DMS 273 (cell line): ENCODE data around the gene NOTCH4.
"Not testable (repeated sequence)": the region's sequence is repeated elsewhere in the genome, so short reads cannot be mapped to it uniquely, and the experiment has no call there.

Experiments
- DNase-seq: peaks from one replicate; lab custom pipeline; 2025; ENCODE audit not compliant: unreplicated experiment; lab: John Stamatoyannopoulos, UW

NOTCH4 gene

DNA sequence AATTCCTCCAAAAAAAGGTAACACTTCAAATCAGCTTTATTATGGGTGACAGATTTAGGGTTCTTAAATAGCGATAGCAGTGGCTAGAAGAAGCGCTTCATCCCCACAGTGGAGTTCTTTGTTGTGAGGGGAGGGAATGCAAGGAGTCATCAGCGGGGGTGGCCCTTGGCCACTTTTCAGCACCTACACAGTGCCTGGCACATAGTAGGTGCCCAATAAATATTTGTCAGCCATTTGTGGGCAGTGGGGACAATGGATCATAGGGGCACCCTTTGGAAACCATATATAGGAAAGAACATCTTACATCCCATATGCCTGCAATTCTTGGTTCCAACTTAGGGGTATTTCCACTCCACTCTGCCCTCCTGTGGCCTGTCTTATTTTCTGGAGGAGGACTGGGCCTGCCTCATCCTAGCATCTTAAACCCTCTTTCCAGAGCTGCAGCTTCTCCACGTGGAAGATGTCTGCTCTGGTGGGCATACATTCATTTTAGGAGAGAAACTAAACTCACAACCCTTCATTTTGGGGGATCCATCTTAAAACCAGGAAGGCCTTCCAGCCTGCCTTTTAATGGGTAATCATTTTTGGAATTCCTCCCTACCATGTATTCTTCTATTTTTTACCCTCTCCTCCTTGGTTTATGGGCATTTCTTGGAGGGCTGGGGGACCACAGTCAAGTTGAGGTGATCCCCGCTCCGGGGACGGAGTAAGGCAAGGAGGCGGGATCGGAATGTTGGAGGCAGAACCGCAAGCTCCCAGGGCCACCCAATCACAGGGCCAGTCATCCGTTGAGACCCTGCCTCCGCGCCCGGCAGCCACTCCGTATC lies 28.8 kb downstream of the NOTCH4 start:
- peak; percentile 75 for DNase-seq

- no peak for DNase-seq
Measured at GRCh38 chr6:32194388-32194787, 29.5 kb downstream of the NOTCH4 start.

DNA sequence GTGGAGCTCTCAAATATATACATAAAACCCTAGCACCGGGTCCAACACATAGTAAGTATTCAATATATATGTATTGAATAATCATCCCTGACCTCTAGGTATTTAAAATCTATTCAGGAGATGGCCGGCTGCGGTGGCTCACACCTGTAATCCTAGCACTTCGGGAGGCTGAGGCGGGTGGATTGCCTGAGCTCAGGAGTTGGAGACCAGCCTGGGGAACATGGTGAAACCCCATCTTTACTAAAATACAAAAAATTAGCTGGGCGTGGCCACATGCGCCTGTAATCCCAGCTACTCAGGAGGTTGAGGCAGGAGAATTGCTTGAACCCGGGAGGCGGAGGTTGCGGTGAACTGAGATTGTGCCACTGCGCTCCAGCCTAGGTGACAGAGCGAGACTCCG lies 30.8 kb downstream of the NOTCH4 start:
- DNase-seq, result not testable (repeated sequence)

GRCh38 chr6:32192608-32193039 lies 31.2 kb downstream of the NOTCH4 start, which contains the start of gene GPSM3:
TSS of gene GPSM3 (minus strand) at chr6:32192643. CDS start at chr6:32192513, 130 bp downstream.
- DNase-seq, result no peak

- no peak for DNase-seq
Measured at GRCh38 chr6:32191696-32192607, 31.9 kb downstream of the NOTCH4 start.

- DNase-seq, result no peak
Measured at GRCh38 chr6:32190911-32191677, 32.8 kb downstream of the NOTCH4 start.

DNA sequence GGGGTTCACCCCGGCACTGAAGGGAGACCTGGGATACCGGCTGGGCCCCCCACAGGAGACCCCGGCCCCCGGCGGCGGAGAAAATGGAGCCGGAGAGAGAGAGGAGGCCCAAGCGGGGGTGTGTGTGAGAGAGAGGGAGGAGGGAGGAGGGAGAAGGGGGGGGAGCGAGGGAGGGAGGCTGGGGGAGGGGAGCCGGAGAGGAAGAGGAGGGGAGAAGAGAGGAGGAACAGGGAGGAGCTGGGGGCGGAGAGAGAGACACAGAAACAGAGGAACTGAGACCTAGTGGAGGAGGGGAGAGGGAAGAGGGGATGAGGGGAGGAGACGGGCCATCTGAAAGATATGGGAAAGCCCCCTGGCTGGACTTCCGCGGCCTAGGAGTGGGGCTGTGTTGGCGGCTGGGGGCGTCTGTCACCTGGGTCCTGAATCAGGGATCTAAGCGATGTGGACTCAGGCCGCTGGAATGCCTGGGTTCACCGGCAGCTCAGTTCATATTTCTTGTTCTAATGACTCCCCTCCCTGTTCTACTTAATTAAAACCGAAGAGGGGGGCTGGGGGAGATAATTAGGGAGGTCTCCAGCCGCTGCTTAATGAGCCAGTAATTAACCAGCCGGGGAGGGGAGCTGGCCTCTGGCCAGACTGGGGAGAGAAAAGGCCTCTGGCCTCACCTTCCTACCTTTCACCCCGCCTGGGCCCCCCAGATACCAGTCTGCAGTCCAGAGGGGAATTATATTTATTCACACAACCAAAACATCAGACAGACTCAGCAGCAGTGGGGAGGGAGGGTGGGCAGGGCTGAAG lies 33.6 kb downstream of the NOTCH4 start, which contains the start of gene PBX2:
PBX2 (minus strand) TSS at position 149 of the 798 bp plus-strand sequence. CDS start 287 bp downstream, outside the sequence.
- DNase-seq, result peak; percentile 90

DNA sequence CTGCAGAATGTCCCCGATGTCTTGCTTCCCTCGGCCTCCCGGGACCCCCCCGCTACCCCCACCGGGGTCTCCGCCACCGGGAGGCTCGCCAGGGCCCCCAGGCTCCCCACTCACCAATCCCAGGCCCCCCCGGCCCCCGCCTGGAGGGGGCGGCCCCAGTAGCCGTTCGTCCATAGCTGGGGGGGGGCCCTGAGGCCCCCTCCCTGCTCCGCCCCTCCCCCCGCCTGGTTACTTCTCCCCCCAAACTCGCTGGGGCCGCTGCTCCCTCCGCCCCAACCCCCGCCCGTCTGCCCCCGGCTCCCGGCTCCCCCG lies 34.2 kb downstream of the NOTCH4 start:
- DNase-seq, result no peak

- DNase-seq, result no peak
Measured at GRCh38 chr6:32189069-32189741, 34.7 kb downstream of the NOTCH4 start.

GRCh38 chr6:32188381-32189068 lies 35.3 kb downstream of the NOTCH4 start:
- no peak for DNase-seq

DNA sequence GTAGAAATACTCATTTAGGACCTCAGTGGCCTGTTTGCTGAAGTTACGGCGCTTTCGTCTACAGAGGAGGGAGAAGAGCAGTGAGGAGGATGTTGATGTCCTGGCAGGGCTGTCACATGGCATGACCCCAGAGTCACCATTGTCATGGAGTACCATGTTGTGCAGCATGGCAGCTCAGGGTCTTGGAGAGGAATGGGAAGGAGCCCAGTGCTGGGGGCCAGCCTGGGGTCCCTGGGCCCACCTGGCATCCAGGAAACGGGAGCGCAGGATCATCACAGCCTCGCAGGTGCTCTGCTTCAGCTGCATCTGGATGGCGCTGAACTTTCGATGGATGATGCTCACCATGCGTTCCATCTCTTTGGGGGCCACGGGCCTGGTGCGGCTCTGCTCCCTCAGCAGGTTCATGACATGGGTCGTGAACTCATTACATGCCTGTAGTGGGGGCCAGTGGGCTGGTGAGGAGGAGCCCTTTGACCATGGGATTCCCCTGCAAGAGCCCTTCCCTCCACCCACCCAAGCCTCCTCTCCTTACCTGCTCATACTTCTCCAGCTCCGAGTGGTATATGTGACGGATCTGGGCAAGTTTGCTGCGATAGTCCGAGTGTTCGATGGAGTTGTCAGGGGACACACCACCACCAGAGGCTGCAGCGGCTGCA lies 36.0 kb downstream of the NOTCH4 start:
- not testable (repeated sequence) for DNase-seq

DNA sequence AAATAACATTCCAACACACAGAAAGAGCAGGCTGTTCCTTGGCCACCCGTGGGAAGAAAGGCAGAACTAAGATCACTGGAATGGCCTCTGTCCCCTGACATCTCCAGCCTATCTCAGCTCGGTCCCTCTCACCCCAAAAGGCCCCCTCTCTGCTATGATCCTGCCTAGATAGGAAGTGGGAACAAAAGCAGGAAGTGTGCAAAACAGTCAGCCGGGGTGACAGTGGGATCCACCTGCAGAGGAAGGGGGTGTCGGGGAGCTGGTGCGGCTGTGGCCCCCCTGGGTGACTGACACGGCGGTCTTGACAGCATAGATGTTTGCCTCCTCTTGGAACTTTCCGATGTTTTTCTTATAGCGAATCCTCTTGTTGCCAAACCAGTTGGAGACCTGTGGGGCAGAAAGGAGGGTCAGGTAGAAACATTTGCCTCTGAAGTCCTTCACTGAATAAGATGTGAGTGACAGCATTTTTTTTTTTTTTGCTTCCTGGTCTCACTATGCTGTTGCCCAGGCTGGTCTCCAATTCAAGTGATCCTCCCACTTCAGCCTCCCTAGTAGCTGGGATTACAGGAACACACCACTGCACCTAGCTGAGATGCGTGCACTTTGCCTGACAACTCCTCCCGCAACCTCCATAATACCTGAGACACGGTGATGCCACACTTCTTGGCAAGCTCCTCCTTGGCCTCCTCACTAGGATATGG lies 36.7 kb downstream of the NOTCH4 start:
- DNase-seq, result no peak

GRCh38 chr6:32186151-32186840 lies 37.6 kb downstream of the NOTCH4 start:
- not testable (repeated sequence) for DNase-seq

DNA sequence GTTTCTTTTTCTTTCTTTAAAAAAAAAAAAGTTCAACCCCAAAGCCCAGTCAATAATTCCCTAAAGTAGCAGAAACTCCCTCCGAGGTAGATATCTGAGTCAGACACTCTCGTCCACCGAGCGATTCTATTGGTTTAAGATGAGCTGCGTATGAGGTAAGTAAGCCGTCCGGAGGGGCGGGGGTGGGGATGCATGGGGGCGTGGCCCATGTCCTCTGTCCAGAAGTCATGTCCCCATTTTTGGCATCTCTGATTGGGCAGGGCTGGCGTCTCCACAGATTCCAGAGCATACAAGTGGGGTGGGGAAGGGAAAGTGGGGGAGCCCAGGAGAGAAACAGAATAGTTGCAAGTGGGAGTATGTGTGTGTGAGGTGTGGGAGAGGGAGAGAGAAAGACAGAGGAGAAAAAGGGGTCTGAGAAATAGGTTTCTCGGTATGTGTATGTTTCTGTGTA lies 38.2 kb downstream of the NOTCH4 start:
- not testable (repeated sequence) for DNase-seq

DNA sequence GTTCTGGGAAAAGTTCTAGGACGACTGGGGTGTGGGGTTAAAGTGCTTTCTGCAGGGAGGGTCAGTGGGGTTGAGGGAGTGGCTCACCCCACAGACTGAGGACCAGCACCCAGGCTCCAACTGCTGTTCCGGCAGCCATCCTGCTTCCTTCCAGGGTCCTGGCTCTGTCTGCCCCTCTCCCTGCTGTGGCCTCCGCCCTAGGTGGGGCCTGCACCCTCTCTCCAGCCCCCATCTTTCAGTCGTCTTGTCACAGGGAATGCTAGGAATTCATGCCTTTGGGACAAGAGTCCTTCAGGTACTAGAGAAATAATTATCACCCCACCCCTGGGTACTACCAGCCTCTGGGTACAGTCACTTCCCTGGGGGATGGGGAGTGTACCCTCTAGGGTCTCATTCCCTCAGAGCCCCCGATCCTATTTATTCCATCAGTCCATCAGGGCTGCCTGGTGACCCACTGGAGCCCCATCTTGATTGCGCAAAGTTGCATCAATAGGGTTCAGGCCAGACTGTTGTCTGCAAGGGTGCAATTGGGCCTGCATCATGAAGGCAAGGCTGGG lies 39.7 kb downstream of the NOTCH4 start, which contains the start of gene AGER:
AGER (minus strand) TSS at position 170 of the 557 bp plus-strand sequence; CDS start at position 139, 31 bp downstream.
- no peak for DNase-seq

DNA sequence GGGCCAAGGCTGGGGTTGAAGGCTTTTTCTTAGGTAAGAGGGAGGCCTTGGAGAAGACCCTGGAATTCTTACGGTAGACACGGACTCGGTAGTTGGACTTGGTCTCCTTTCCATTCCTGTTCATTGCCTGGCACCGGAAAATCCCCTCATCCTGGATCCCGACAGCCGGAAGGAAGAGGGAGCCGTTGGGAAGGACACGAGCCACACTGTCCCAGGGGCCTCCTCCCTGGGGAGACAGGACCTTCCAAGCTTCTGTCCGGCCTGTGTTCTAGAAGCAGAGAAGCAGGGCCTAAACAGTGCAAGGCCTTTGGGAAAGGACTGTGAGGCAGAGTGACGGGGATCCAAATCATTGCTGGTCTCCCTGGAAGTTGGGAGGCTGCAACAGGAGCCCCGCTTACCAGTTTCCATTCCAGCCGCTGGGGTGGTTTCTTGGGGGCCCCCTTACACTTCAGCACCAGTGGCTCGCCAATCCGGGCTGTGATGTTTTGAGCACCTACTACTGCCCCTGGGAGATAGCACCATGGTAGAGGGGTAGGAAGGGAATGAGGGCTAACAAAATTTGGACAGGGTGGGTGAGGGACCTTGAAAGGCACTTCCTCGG lies 40.3 kb downstream of the NOTCH4 start:
- no peak for DNase-seq
